ENCODE results near the gene PSMB7.

Gene PSMB7

DNA sequence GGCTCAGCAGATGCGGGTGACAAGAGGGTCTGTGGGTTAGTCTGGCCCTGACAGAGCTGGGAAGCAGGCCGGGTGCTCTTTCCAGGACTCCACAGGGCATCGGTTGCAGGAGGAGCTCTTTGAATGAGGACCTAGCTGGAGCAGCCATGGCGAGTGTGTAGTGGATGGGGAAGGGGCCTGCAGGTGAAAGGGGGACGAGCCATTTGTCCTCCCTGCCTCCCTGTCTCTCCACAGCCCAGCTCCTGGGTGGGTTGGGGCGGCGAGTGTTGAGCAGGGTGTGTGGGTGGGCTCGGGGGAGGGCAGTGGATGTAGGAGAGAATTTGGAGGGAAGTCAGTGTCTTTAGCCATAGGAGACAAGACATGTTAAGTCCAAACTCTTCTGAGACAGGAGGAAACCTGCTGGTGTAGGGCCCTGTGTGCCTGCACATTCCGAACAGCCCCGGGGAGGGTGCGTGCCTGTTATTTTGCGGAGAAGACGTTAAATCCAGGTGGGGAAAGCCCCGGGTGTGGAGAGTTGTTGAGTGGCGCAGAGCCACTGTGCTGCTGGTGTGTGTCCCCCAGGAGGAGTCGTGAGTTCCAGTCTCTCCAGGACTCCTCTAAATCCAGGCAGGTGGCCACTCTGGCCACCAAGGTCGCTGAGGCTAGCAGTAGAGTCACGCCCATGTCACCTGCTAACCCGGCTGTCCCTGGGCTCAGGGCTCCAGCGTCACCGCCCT is 73.6 kb downstream of the PSMB7 start:
- Histone ChIP-seq H3F3A (ENCODE audit: insufficient read depth, low read length) (no peaks in the 10 kb centered on the region), H3K79me2 (ENCODE audit: insufficient read depth, low read length) (no peaks in the 10 kb centered on the region), H2AFZ (ENCODE audit: low read length) (no peak overlapping the region), H3K36me3 (ENCODE audit: insufficient read depth, low read length) (no peaks in the 10 kb centered on the region), H3K4me1 (ENCODE audit: insufficient read depth, low read length, severe bottlenecking) (no peaks in the 10 kb centered on the region), H3K4me2 (ENCODE audit: low read length) (no peak overlapping the region), H4K20me1 (ENCODE audit: insufficient read depth, low read length) (no peaks in the 10 kb centered on the region), H3K27ac (ENCODE audit: low read depth, low read length, poor library complexity, severe bottlenecking) (no peak overlapping the region), H3K9me2 (ENCODE audit: low read depth, low read length) (no peaks in the 10 kb centered on the region), H3K9ac (ENCODE audit: low read length) (no peak overlapping the region), H3K9me3 (ENCODE audit: low read length) (no peaks in the 10 kb centered on the region), H3K4me3 (ENCODE audit: low read depth, low read length, poor library complexity, severe bottlenecking) (no peak overlapping the region), H3K27me3 (ENCODE audit: insufficient read depth, low read length) (no peaks in the 10 kb centered on the region)
- TF ChIP-seq EZH2 (IDR thresholded peaks at IDR 0.05; ENCODE audit: borderline replicate concordance, low read length), result no peak
- no peak for TF ChIP-seq CTCF (IDR thresholded peaks at IDR 0.05; ENCODE audit: low read length)

DNA sequence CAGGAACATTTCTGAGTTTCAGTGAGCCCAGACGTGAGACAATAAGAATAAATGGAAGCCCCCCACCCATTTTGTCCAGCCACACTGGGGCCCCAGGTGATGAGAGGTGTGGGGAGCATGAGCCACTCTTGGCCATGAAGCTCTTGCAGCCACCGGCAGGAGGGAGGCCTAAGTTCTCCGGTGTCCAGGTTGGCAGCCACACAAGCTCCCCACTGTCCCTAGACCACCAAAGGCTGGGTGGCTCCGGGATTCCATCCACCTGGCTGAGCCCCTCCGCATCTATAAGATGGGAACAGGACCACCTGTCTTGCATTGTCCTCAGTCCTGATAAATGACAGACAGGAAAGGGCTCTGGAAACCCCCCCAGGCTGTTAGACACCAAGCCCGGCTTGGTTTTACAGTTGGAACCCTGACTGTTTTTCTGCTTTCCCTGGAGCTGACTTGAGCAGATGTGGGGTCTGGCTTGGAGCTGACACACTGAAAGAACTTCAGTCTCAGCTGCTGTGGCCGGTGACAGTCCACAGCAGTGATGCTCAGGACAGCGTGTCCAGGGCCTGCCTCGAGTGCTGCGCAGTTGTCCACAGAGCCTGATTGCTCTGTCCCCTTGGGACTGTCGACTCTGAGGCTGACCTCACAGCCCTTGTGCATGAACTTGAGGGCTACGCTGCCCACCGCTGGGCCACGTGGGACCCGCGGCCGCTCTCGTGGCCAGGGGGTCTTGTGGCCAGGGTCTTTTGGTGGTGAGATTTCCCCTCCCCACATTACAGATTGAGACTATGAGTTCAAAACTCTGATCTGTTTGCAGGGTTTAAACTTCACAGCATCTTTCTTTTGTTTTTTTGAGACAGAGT is 74.8 kb downstream of the PSMB7 start:
- Histone ChIP-seq H3K27me3 (ENCODE audit: insufficient read depth, low read length) (no peaks in the 10 kb centered on the region), H3F3A (ENCODE audit: insufficient read depth, low read length) (no peaks in the 10 kb centered on the region), H2AFZ (ENCODE audit: low read length) (no peak overlapping the region), H3K36me3 (ENCODE audit: insufficient read depth, low read length) (no peaks in the 10 kb centered on the region), H3K9me3 (ENCODE audit: low read length) (no peaks in the 10 kb centered on the region), H3K79me2 (ENCODE audit: insufficient read depth, low read length) (no peaks in the 10 kb centered on the region), H3K9ac (ENCODE audit: low read length) (no peak overlapping the region), H3K27ac (ENCODE audit: low read depth, low read length, poor library complexity, severe bottlenecking) (no peak overlapping the region), H3K4me2 (ENCODE audit: low read length) (no peak overlapping the region), H3K4me3 (ENCODE audit: low read depth, low read length, poor library complexity, severe bottlenecking) (no peak overlapping the region), H3K4me1 (ENCODE audit: insufficient read depth, low read length, severe bottlenecking) (no peaks in the 10 kb centered on the region), H4K20me1 (ENCODE audit: insufficient read depth, low read length) (no peaks in the 10 kb centered on the region), H3K9me2 (ENCODE audit: low read depth, low read length) (no peaks in the 10 kb centered on the region)
- TF ChIP-seq EZH2 (IDR thresholded peaks at IDR 0.05; ENCODE audit: borderline replicate concordance, low read length) (no peak), CTCF (IDR thresholded peaks at IDR 0.05; ENCODE audit: low read length) (no peak)

DNA sequence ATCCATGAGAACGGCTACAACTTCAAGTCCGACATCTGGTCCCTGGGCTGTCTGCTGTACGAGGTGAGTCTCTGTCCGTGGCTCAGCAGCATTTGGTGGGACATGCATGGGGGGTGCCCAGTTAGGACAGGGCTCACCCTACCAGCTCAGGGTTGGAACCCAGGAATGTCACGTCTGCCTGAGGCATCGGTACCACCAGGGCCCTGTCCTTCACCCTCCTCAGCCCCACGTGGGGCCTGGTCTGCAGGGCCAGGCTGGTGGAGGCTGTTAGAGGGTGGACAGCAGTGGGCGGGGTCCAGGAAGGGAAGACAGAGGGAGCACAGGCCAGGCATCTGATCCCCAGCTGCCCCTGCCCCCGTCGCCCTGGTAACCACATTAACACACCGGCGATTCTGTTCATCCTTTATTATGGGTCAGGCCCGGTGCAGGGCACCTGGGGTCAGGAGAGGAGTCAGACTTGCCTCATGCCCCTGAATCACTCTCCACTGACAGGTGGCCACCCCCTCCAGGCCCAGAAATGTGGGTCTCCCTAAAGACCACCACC is 75.6 kb downstream of the PSMB7 start:
- Histone ChIP-seq H3K4me3 (ENCODE audit: low read depth, low read length, poor library complexity, severe bottlenecking) (no peak overlapping the region), H4K20me1 (ENCODE audit: insufficient read depth, low read length) (no peaks in the 10 kb centered on the region), H3K27ac (ENCODE audit: low read depth, low read length, poor library complexity, severe bottlenecking) (no peak overlapping the region), H3K79me2 (ENCODE audit: insufficient read depth, low read length) (no peaks in the 10 kb centered on the region), H3K9me3 (ENCODE audit: low read length) (no peaks in the 10 kb centered on the region), H3K9ac (ENCODE audit: low read length) (no peak overlapping the region), H3K27me3 (ENCODE audit: insufficient read depth, low read length) (no peaks in the 10 kb centered on the region), H3K9me2 (ENCODE audit: low read depth, low read length) (no peaks in the 10 kb centered on the region), H3K36me3 (ENCODE audit: insufficient read depth, low read length) (no peaks in the 10 kb centered on the region), H3K4me2 (ENCODE audit: low read length) (no peak overlapping the region), H3K4me1 (ENCODE audit: insufficient read depth, low read length, severe bottlenecking) (no peaks in the 10 kb centered on the region), H3F3A (ENCODE audit: insufficient read depth, low read length) (no peaks in the 10 kb centered on the region), H2AFZ (ENCODE audit: low read length) (no peak overlapping the region)
- no peak for TF ChIP-seq CTCF (IDR thresholded peaks at IDR 0.05; ENCODE audit: low read length)
- no peak for TF ChIP-seq EZH2 (IDR thresholded peaks at IDR 0.05; ENCODE audit: borderline replicate concordance, low read length)

Data from OCI-LY1 (cell line).